ENCODE measurements around the gene RPS5.
"Not testable (repeated sequence)": the region's sequence is repeated elsewhere in the genome, so short reads cannot be mapped to it uniquely, and the experiment has no call there.

GRCh38 chr19:58403920-58404478 lies 16.9 kb downstream of the RPS5 start:
- not testable (repeated sequence) for TF ChIP-seq CEBPB (IDR thresholded peaks at IDR 0.05; ENCODE audit: low read depth); RAD21 (IDR thresholded peaks at IDR 0.05; ENCODE audit: low read depth); CTCF (IDR thresholded peaks at IDR 0.05 in 2 of 3, conservative IDR thresholded peaks at IDR 0.05 in 1 of 3; ENCODE audit: borderline replicate concordance in 1 of 3, insufficient read depth in 1 of 3, low read depth in 2 of 3, low read length in 2 of 3); EZH2 (IDR thresholded peaks at IDR 0.05)
